HG03060 (cell line): Measurements from ENCODE around the gene SNAPC2.
A peak's percentile ranks its signal among the peaks of the same experiment; 100 is the strongest.
"Not testable (repeated sequence)": the region's sequence is repeated elsewhere in the genome, so short reads cannot be mapped to it uniquely, and the experiment has no call there.

ENCODE experiments used
- ATAC-seq: cut with Tn5 transposase; IDR thresholded peaks from one replicate; pipeline ENCODE4 v1.9.1; 2021; ENCODE audit warnings: low read depth, moderate number of reproducible peaks; ENCODE audit not compliant: unreplicated experiment

Gene SNAPC2

GRCh38 chr19:7920519-7921301, 572 bp downstream of the SNAPC2 start:
- ATAC-seq = peak; percentile 24

GRCh38 chr19:7921302-7921966, 1.3 kb downstream of the SNAPC2 start:
- ATAC-seq = no peak

- no peak for ATAC-seq
These were observed 2.1 kb downstream of the SNAPC2 start for GRCh38 chr19:7921967-7922835.

- no peak for ATAC-seq
These were observed 2.7 kb downstream of the SNAPC2 start for GRCh38 chr19:7922836-7923195.

GRCh38 chr19:7923295-7924191, 3.4 kb downstream of the SNAPC2 start:
- ATAC-seq = no peak

GRCh38 chr19:7924241-7924640, 4.1 kb downstream of the SNAPC2 start:
- no peak for ATAC-seq

GRCh38 chr19:7924651-7925170, 4.6 kb downstream of the SNAPC2 start:
- ATAC-seq = no peak

GRCh38 chr19:7925171-7925851, 5.2 kb downstream of the SNAPC2 start:
- ATAC-seq = no peak

- no peak for ATAC-seq
These were observed 6.0 kb downstream of the SNAPC2 start, which contains the start of gene CTXN1 for GRCh38 chr19:7926021-7926726. Gene CTXN1, minus strand, starts transcription at chr19:7926135. Its CDS starts 597 bp downstream, at chr19:7925538.

- no peak for ATAC-seq
These were observed 6.8 kb downstream of the SNAPC2 start for GRCh38 chr19:7926727-7927604.

- no peak for ATAC-seq
These were observed 7.6 kb downstream of the SNAPC2 start for GRCh38 chr19:7927605-7928333.

GRCh38 chr19:7928334-7928706, 8.2 kb downstream of the SNAPC2 start:
- no peak for ATAC-seq

GRCh38 chr19:7928741-7929701, 8.9 kb downstream of the SNAPC2 start:
- ATAC-seq = no peak

GRCh38 chr19:7930030-7930429, 9.9 kb downstream of the SNAPC2 start:
- not testable (repeated sequence) for ATAC-seq

GRCh38 chr19:7930765-7931164, 10.6 kb downstream of the SNAPC2 start:
- ATAC-seq = no peak
